Tibial artery (tissue), 4 donors: ENCODE results near the gene SP110.

Experiments used
- DNase-seq, 2 donors: peaks; one replicate each; pipeline ENCODE4 v3.0.0-alpha.2; 2019
- H3K27ac ChIP-seq, 2 donors: fragments of 200-600 bp; sonication (generic) in 1 of 2; 1 replicate in 1 of 2; 2 replicates in 1 of 2; pipeline ENCODE4 v1.5.1; 2018 to 2019; ENCODE audit warnings: mild to moderate bottlenecking in 1 of 2
- H3K27me3 ChIP-seq, 2 donors: fragments of 200-600 bp; sonication (generic) in 1 of 2; one replicate each; pipeline versions ENCODE4 v1.5.1 to v1.6.0; 2016 to 2019
- H3K36me3 ChIP-seq, 3 donors: fragments of 200-600 bp; sonication (generic) in 2 of 3; one replicate each; pipeline ENCODE4 v1.5.1; 2016 to 2019; ENCODE audit warnings: mild to moderate bottlenecking in 2 of 3
- H3K4me1 ChIP-seq, 4 donors: fragments of 200-600 bp; sonication (generic) in 2 of 4; 1 replicate in 3 of 4; 2 replicates in 1 of 4; pipeline ENCODE4 v1.5.1; 2016 to 2019
- H3K4me3 ChIP-seq, 2 donors: fragments of 200-600 bp; sonication (generic) in 1 of 2; 1 replicate in 1 of 2; 2 replicates in 1 of 2; pipeline ENCODE4 v1.5.1; 2018 to 2019; ENCODE audit warnings: mild to moderate bottlenecking in 2 of 2
- H3K9me3 ChIP-seq, 3 donors: fragments of 200-600 bp; sonication (generic) in 1 of 3; one replicate each; pipeline ENCODE4 v1.5.1; 2016 to 2019
- CTCF ChIP-seq, 2 experiments: fragments of 200-600 bp in 1 of 2; fragments of 450-650 bp in 1 of 2; IDR thresholded peaks; one replicate each; pipeline ENCODE4 v1.5.1; 2017 to 2019; ENCODE audit warnings: antibody characterized with exemption in 2 of 2, mild to moderate bottlenecking in 1 of 2, moderate library complexity in 1 of 2
- intact Hi-C: fragments of 100-400 bp; cut with DNase I; formaldehyde crosslinking; loops from one replicate; pipeline ENCODE4 v1.15.0; 2023; ENCODE audit warnings: low total_unique reads

SP110 gene

GRCh38 chr2:230170532-230170931 is 49.3 kb downstream of the SP110 start:
- Histone ChIP-seq H3K9me3 (no peaks in the 10 kb centered on the region), H3K36me3 (peaks cover 39 to 55% (median 43%) of the 10 kb centered on the region in 3 donors), H3K27ac (no peak overlapping the region), H3K4me1 (no peaks in the 10 kb centered on the region), H3K27me3 (no peaks in the 10 kb centered on the region), H3K4me3 (no peak overlapping the region)
- intact Hi-C loops, result no loop called here
- no peak for DNase-seq
- no peak for TF ChIP-seq CTCF (IDR thresholded peaks at IDR 0.05)

GRCh38 chr2:230166557-230167170 is 53.1 kb downstream of the SP110 start:
- intact Hi-C loops, result no loop called here

GRCh38 chr2:230164139-230164538 is 55.6 kb downstream of the SP110 start:
- no peaks in the 10 kb centered on the region for H3K4me1 ChIP-seq
- intact Hi-C loops, result no loop called here

More at GRCh38 chr2:230166557-230167170, 53.1 kb downstream of the SP110 start:
- Histone ChIP-seq H3K36me3 (peaks cover 18 to 25% (median 20%) of the 10 kb centered on the region in 3 donors), H3K27me3 (no peaks in the 10 kb centered on the region), H3K4me3 (no peak overlapping the region), H3K9me3 (no peaks in the 10 kb centered on the region), H3K4me1 (no peaks in the 10 kb centered on the region), H3K27ac (no peak overlapping the region)
- no peak for DNase-seq
- TF ChIP-seq CTCF (IDR thresholded peaks at IDR 0.05), result no peak

GRCh38 chr2:230162981-230163380 is 56.8 kb downstream of the SP110 start:
- TF ChIP-seq CTCF (IDR thresholded peaks at IDR 0.05), result no peak
- no peak overlapping the region for H3K27ac ChIP-seq
- intact Hi-C loops, result no loop called here
- H3K36me3 ChIP-seq, result peaks cover 7 to 9% (median 8%) of the 10 kb centered on the region in 3 donors
- no peak for DNase-seq
- no peaks in the 10 kb centered on the region for H3K27me3 ChIP-seq
- H3K4me1 ChIP-seq, result no peaks in the 10 kb centered on the region
- no peak overlapping the region for H3K4me3 ChIP-seq
- H3K9me3 ChIP-seq, result no peaks in the 10 kb centered on the region

More at GRCh38 chr2:230164139-230164538, 55.6 kb downstream of the SP110 start:
- Histone ChIP-seq H3K36me3 (peaks cover 11 to 20% (median 13%) of the 10 kb centered on the region in 3 donors), H3K9me3 (no peaks in the 10 kb centered on the region), H3K4me3 (no peak overlapping the region), H3K27ac (no peak overlapping the region), H3K27me3 (no peaks in the 10 kb centered on the region)
- no peak for DNase-seq
- TF ChIP-seq CTCF (IDR thresholded peaks at IDR 0.05), result no peak

- intact Hi-C loops, result no loop called here
- no peaks in the 10 kb centered on the region for H3K9me3 ChIP-seq
These were observed 58.6 kb downstream of the SP110 start for GRCh38 chr2:230161184-230161583.

More at GRCh38 chr2:230161184-230161583, 58.6 kb downstream of the SP110 start:
- TF ChIP-seq CTCF (IDR thresholded peaks at IDR 0.05), result no peak
- H3K36me3 ChIP-seq, result no peaks in the 10 kb centered on the region
- no peak overlapping the region for H3K4me3 ChIP-seq
- H3K4me1 ChIP-seq, result no peaks in the 10 kb centered on the region
- DNase-seq, result no peak
- H3K27ac ChIP-seq, result no peak overlapping the region
- H3K27me3 ChIP-seq, result no peaks in the 10 kb centered on the region
